Neuronal stem cell (in vitro differentiated cells): ENCODE results near the gene SLC31A1.

ENCODE experiments used
- DNase-seq: peaks from one replicate; pipeline ENCODE4 v3.0.0-alpha.2; 2013; ENCODE audit warnings: low spot score
- H2AFZ ChIP-seq: one replicate; pipeline ENCODE4 v1.6.1; 2013; ENCODE audit warnings: mild to moderate bottlenecking, low read length, inconsistent platforms
- H2AK5ac ChIP-seq: 2 replicates; pipeline ENCODE4 v1.6.1; 2013; ENCODE audit warnings: low read depth, mild to moderate bottlenecking, inconsistent platforms, low read length, moderate library complexity, mixed read lengths
- H2BK120ac ChIP-seq: 2 replicates; pipeline ENCODE4 v1.6.1; 2013; ENCODE audit warnings: low read depth, mild to moderate bottlenecking, inconsistent platforms, low read length, moderate library complexity, mixed read lengths
- H2BK12ac ChIP-seq: one replicate; pipeline ENCODE4 v1.6.1; 2013; ENCODE audit warnings: low read length, inconsistent platforms
- H2BK15ac ChIP-seq: 2 replicates; pipeline ENCODE4 v1.6.1; 2013; ENCODE audit warnings: mild to moderate bottlenecking, low read length, inconsistent platforms, mixed read lengths
- H2BK5ac ChIP-seq: one replicate; pipeline ENCODE4 v1.6.1; 2013; ENCODE audit warnings: inconsistent platforms, mild to moderate bottlenecking, low read length, moderate library complexity
- H3K14ac ChIP-seq: one replicate; pipeline ENCODE4 v1.6.1; 2013; ENCODE audit warnings: low read length, inconsistent platforms
- H3K18ac ChIP-seq: 2 replicates; pipeline ENCODE4 v1.6.1; 2013; ENCODE audit warnings: low read length, inconsistent platforms
- H3K23ac ChIP-seq: 2 replicates; pipeline ENCODE4 v1.6.1; 2013; ENCODE audit warnings: low read depth, mild to moderate bottlenecking, mixed read lengths, low read length, inconsistent platforms; ENCODE audit not compliant: poor library complexity
- H3K27ac ChIP-seq: replicated peaks from 3 replicates; pipeline ENCODE4 v1.5.1; 2013; ENCODE audit warnings: low read length, inconsistent platforms
- H3K27me3 ChIP-seq, 3 experiments: 2 replicates each; pipeline ENCODE4 v1.6.1; 2013; ENCODE audit warnings: low read length in 3 of 3, mild to moderate bottlenecking in 2 of 3, inconsistent platforms in 1 of 3, low read depth in 1 of 3, mixed read lengths in 1 of 3, moderate library complexity in 1 of 3; ENCODE audit not compliant: control insufficient read depth in 3 of 3, insufficient read depth in 3 of 3
- H3K36me3 ChIP-seq, 2 donors: replicated peaks in 1 of 2; 2 replicates each; pipeline ENCODE4 v1.6.1; 2013; ENCODE audit warnings: low read length in 2 of 2; ENCODE audit not compliant: control insufficient read depth in 2 of 2, insufficient read depth in 2 of 2
- H3K4ac ChIP-seq: 2 replicates; pipeline ENCODE4 v1.6.1; 2013; ENCODE audit warnings: inconsistent platforms, mild to moderate bottlenecking, low read length, moderate library complexity
- H3K4me1 ChIP-seq, 2 donors: 1 replicate in 1 of 2; 2 replicates in 1 of 2; pipeline ENCODE4 v1.6.1; 2013; ENCODE audit warnings: low read length in 2 of 2, low read depth in 1 of 2; ENCODE audit not compliant: control insufficient read depth in 2 of 2, insufficient read depth in 1 of 2
- H3K4me2 ChIP-seq: one replicate; pipeline ENCODE4 v1.6.1; 2013; ENCODE audit warnings: mild to moderate bottlenecking, low read length, inconsistent platforms; ENCODE audit not compliant: insufficient read depth, poor library complexity, severe bottlenecking
- H3K4me3 ChIP-seq, 2 donors: 2 replicates each; pipeline ENCODE4 v1.5.1; 2013; ENCODE audit warnings: low read length in 2 of 2, mild to moderate bottlenecking in 2 of 2, inconsistent platforms in 1 of 2, moderate library complexity in 1 of 2
- H3K79me1 ChIP-seq: one replicate; pipeline ENCODE4 v1.6.1; 2013; ENCODE audit warnings: low read depth, mild to moderate bottlenecking, inconsistent platforms, low read length, moderate library complexity
- H3K9ac ChIP-seq: one replicate; pipeline ENCODE4 v1.6.1; 2013; ENCODE audit warnings: mild to moderate bottlenecking, low read depth, low read length, inconsistent platforms; ENCODE audit not compliant: poor library complexity
- H3K9me3 ChIP-seq, 2 donors: replicated peaks in 1 of 2; 2 replicates each; pipeline versions ENCODE3 to v1.6.1; 2013; ENCODE audit warnings: low read length in 2 of 2, mild to moderate bottlenecking in 2 of 2, inconsistent platforms in 1 of 2, low read depth in 1 of 2, mixed read lengths in 1 of 2, moderate library complexity in 1 of 2; ENCODE audit not compliant: control insufficient read depth in 2 of 2, insufficient read depth in 1 of 2
- H4K8ac ChIP-seq: one replicate; pipeline ENCODE4 v1.6.1; 2013; ENCODE audit warnings: low read depth, mild to moderate bottlenecking, inconsistent platforms, low read length, moderate library complexity
- H4K91ac ChIP-seq: one replicate; pipeline ENCODE4 v1.6.1; 2013; ENCODE audit warnings: low read length, low read depth, mild to moderate bottlenecking, inconsistent platforms; ENCODE audit not compliant: poor library complexity
- WGBS, 2 donors: extraction: QIAGEN DNeasy Blood & Tissue Kit; methylation state at CpG; one replicate each; pipeline ENCODE4 v1.1.7; 2013; ENCODE audit warnings: missing lambda C conversion rate in 2 of 2, mixed read lengths in 1 of 2; ENCODE audit not compliant: insufficient read length in 2 of 2, insufficient replicate concordance in 1 of 2; ENCODE audit errors: extremely low coverage in 2 of 2; 5-methylcytosine and 5-hydroxymethylcytosine counted together

Gene SLC31A1

GRCh38 chr9:113178087-113178486 is 43.3 kb upstream of the SLC31A1 start:
- Histone ChIP-seq H3K4me3 (no peak overlapping the region), H3K9ac (no peak overlapping the region), H3K27me3 (no peaks in the 10 kb centered on the region), H4K91ac (no peak overlapping the region), H3K4me2 (no peak overlapping the region), H3K79me1 (no peaks in the 10 kb centered on the region), H2AFZ (no peak overlapping the region), H3K9me3 (no peaks in the 10 kb centered on the region), H2BK120ac (no peak overlapping the region), H3K18ac (no peak overlapping the region), H3K27ac (no peak overlapping the region), H3K23ac (no peak overlapping the region), H2BK15ac (no peak overlapping the region), H2BK12ac (no peak overlapping the region), H3K36me3 (peaks cover 17 to 95% of the 10 kb centered on the region in 2 donors), H2BK5ac (no peak overlapping the region), H3K4ac (no peak overlapping the region), H2AK5ac (no peak overlapping the region), H4K8ac (no peak overlapping the region), H3K14ac (no peak overlapping the region), H3K4me1 (no peaks in the 10 kb centered on the region)
- DNase-seq = no peak
- no CpG with 5 or more reads among the region's 1 CpG for WGBS, 2 donors

- WGBS, 2 donors = no CpG with 5 or more reads among the region's 1 CpG
Measured at GRCh38 chr9:113179839-113180238, 41.5 kb upstream of the SLC31A1 start.

GRCh38 chr9:113181165-113181564 is 40.2 kb upstream of the SLC31A1 start:
- Histone ChIP-seq H2BK12ac (no peak overlapping the region), H2BK120ac (no peak overlapping the region), H3K23ac (no peak overlapping the region), H3K4me3 (no peak overlapping the region), H3K9me3 (no peaks in the 10 kb centered on the region), H3K18ac (no peak overlapping the region), H3K4me2 (no peak overlapping the region), H2BK5ac (no peak overlapping the region), H3K9ac (no peak overlapping the region), H2AFZ (no peak overlapping the region), H3K14ac (no peak overlapping the region), H3K27ac (no peak overlapping the region), H2AK5ac (no peak overlapping the region), H4K91ac (no peak overlapping the region), H4K8ac (no peak overlapping the region), H2BK15ac (no peak overlapping the region), H3K4me1 (no peaks in the 10 kb centered on the region), H3K27me3 (no peaks in the 10 kb centered on the region), H3K79me1 (no peaks in the 10 kb centered on the region), H3K36me3 (peaks cover 19 to 97% of the 10 kb centered on the region in 2 donors), H3K4ac (no peak overlapping the region)
- no peak for DNase-seq

More at GRCh38 chr9:113179839-113180238, 41.5 kb upstream of the SLC31A1 start:
- Histone ChIP-seq H2AFZ (no peak overlapping the region), H3K4ac (no peak overlapping the region), H2BK12ac (no peak overlapping the region), H3K79me1 (no peaks in the 10 kb centered on the region), H4K8ac (no peak overlapping the region), H3K27me3 (no peaks in the 10 kb centered on the region), H3K18ac (no peak overlapping the region), H2BK120ac (no peak overlapping the region), H2BK15ac (no peak overlapping the region), H3K4me3 (no peak overlapping the region), H4K91ac (no peak overlapping the region), H3K4me1 (no peaks in the 10 kb centered on the region), H3K36me3 (peaks cover 17 to 96% of the 10 kb centered on the region in 2 donors), H2AK5ac (no peak overlapping the region), H3K9me3 (no peaks in the 10 kb centered on the region), H3K23ac (no peak overlapping the region), H3K9ac (no peak overlapping the region), H3K4me2 (no peak overlapping the region), H3K27ac (no peak overlapping the region), H3K14ac (no peak overlapping the region), H2BK5ac (no peak overlapping the region)
- DNase-seq = no peak

- Histone ChIP-seq H3K4ac (no peak overlapping the region), H3K23ac (no peak overlapping the region), H3K27ac (no peak overlapping the region), H3K4me3 (no peak overlapping the region), H2BK15ac (no peak overlapping the region), H2BK5ac (no peak overlapping the region), H3K14ac (no peak overlapping the region), H4K91ac (no peak overlapping the region), H3K9ac (no peak overlapping the region), H2AFZ (no peak overlapping the region), H3K79me1 (no peaks in the 10 kb centered on the region), H2BK12ac (no peak overlapping the region), H4K8ac (no peak overlapping the region), H3K27me3 (no peaks in the 10 kb centered on the region), H3K9me3 (no peaks in the 10 kb centered on the region), H2AK5ac (no peak overlapping the region), H3K4me2 (no peak overlapping the region), H3K4me1 (no peaks in the 10 kb centered on the region), H3K36me3 (peaks cover 25 to 97% of the 10 kb centered on the region in 2 donors), H3K18ac (no peak overlapping the region), H2BK120ac (no peak overlapping the region)
- no CpG with 5 or more reads among the region's 2 CpGs for WGBS, 2 donors
- no peak for DNase-seq
Measured at GRCh38 chr9:113183956-113184488, 37.3 kb upstream of the SLC31A1 start.
